GM23338 (cell line): Measurements from ENCODE around the gene ABHD12. TPM values are rescaled to one million over a fixed set of nuclear protein-coding genes. Genes with fewer than 3 reads are reported as not detected.
A peak's percentile ranks its signal among the peaks of the same experiment; 100 is the strongest.

Experiments used
- ATAC-seq: fragments of 200-7000 bp; cut with Tn5 transposase; 3 replicates; pipeline ENCODE4 v1.9.1; 2020
- DNase-seq: peaks from one replicate; pipeline ENCODE4 v3.0.0-alpha.2; 2015; ENCODE audit warnings: low spot score
- H2AFZ ChIP-seq: fragments of 200-600 bp; sonication (generic); 2 replicates; pipeline ENCODE4 v1.8.0; 2016; ENCODE audit warnings: antibody characterized with exemption, mild to moderate bottlenecking, moderate library complexity
- H3F3A ChIP-seq: fragments of 200-600 bp; sonication (generic); replicated peaks from 2 replicates; pipeline ENCODE4 v1.8.0; 2017; ENCODE audit warnings: antibody characterized with exemption, mixed run types, low read depth
- H3K27ac ChIP-seq: fragments of 200-600 bp; sonication (generic); 2 replicates; pipeline ENCODE4 v1.6.1; 2016; ENCODE audit warnings: low read depth
- H3K27me3 ChIP-seq: fragments of 200-600 bp; sonication (generic); 2 replicates; pipeline ENCODE4 v1.8.0; 2016; ENCODE audit warnings: mild to moderate bottlenecking, mixed run types, moderate library complexity; ENCODE audit not compliant: insufficient read depth
- H3K36me3 ChIP-seq: fragments of 200-600 bp; sonication (generic); 2 replicates; pipeline ENCODE4 v1.8.0; 2016; ENCODE audit warnings: mild to moderate bottlenecking; ENCODE audit not compliant: insufficient read depth
- H3K4me1 ChIP-seq: fragments of 200-600 bp; sonication (generic); 2 replicates; pipeline ENCODE4 v1.8.0; 2016; ENCODE audit warnings: mild to moderate bottlenecking, moderate library complexity; ENCODE audit not compliant: insufficient read depth
- H3K4me2 ChIP-seq: fragments of 200-600 bp; sonication (generic); 2 replicates; pipeline ENCODE4 v1.7.1; 2017; ENCODE audit warnings: mixed run types
- H3K4me3 ChIP-seq: fragments of 200-600 bp; sonication (generic); 2 replicates; pipeline ENCODE4 v1.6.1; 2016; ENCODE audit warnings: mixed run types
- H3K79me2 ChIP-seq: fragments of 200-600 bp; sonication (generic); replicated peaks from 2 replicates; pipeline ENCODE4 v1.8.0; 2017; ENCODE audit warnings: mild to moderate bottlenecking; ENCODE audit not compliant: insufficient read depth
- H3K9me2 ChIP-seq: fragments of 200-600 bp; sonication (generic); 2 replicates; pipeline ENCODE4 v1.8.0; 2017; ENCODE audit not compliant: insufficient read depth
- H4K20me1 ChIP-seq: fragments of 200-600 bp; sonication (generic); replicated peaks from 2 replicates; pipeline ENCODE4 v1.8.0; 2017; ENCODE audit warnings: mild to moderate bottlenecking; ENCODE audit not compliant: insufficient read depth
- H3K27ac Mint-ChIP-seq: 2 replicates; pipeline ENCODE4 v1.8.0; 2020; ENCODE audit warnings: inconsistent platforms, mild to moderate bottlenecking, moderate library complexity, mixed read lengths
- H3K27me3 Mint-ChIP-seq: 3 replicates; pipeline ENCODE4 v1.8.0; 2022; ENCODE audit warnings: low read depth, mild to moderate bottlenecking, moderate library complexity, mixed read lengths, inconsistent platforms; ENCODE audit not compliant: insufficient read depth, poor library complexity
- H3K36me3 Mint-ChIP-seq: 3 replicates; pipeline ENCODE4 v1.8.0; 2021; ENCODE audit warnings: low read depth, mild to moderate bottlenecking, inconsistent platforms, moderate library complexity, mixed read lengths
- H3K4me1 Mint-ChIP-seq: 3 replicates; pipeline ENCODE4 v1.8.0; 2020; ENCODE audit warnings: mild to moderate bottlenecking, inconsistent platforms, mixed read lengths
- H3K4me3 Mint-ChIP-seq: 3 replicates; pipeline ENCODE4 v1.8.0; 2021; ENCODE audit warnings: moderate library complexity, mild to moderate bottlenecking, inconsistent platforms, mixed read lengths
- H3K9me3 Mint-ChIP-seq: 3 replicates; pipeline ENCODE4 v1.8.0; 2020; ENCODE audit warnings: moderate library complexity, mild to moderate bottlenecking, inconsistent platforms, mixed read lengths
- CREB1 ChIP-seq: fragments of 250-450 bp; sonication (Bioruptor Pico); IDR thresholded peaks from 2 replicates; pipeline ENCODE4 v1.5.0; 2020; ENCODE audit warnings: low read depth, mild to moderate bottlenecking, moderate library complexity
- CTCF ChIP-seq, 2 experiments: fragments of 200-600 bp in 1 of 2; sonication (generic) in 1 of 2; conservative IDR thresholded peaks; 2 replicates each; pipeline versions ENCODE4 v1.5.1 to v1.6.1; 2016 to 2017; ENCODE audit warnings: antibody characterized with exemption in 2 of 2, low read depth in 2 of 2, mild to moderate bottlenecking in 2 of 2, moderate library complexity in 1 of 2
- EZH2 ChIP-seq: fragments of 200-600 bp; sonication (generic); IDR thresholded peaks from one replicate; pipeline ENCODE4 v1.8.0; 2017; ENCODE audit warnings: antibody characterized with exemption, mild to moderate bottlenecking, low read depth; ENCODE audit not compliant: unreplicated experiment
- EZH2phosphoT487 ChIP-seq: fragments of 200-600 bp; sonication (generic); IDR thresholded peaks from one replicate; pipeline ENCODE4 v1.8.1; 2018; ENCODE audit warnings: antibody characterized with exemption; ENCODE audit not compliant: unreplicated experiment
- JUNB ChIP-seq: IDR thresholded peaks from one replicate; pipeline ENCODE4 v1.6.1; 2016; ENCODE audit warnings: antibody characterized with exemption; ENCODE audit not compliant: unreplicated experiment
- NANOG ChIP-seq: IDR thresholded peaks from 2 replicates; pipeline ENCODE4 v1.6.1; 2016; ENCODE audit warnings: antibody characterized with exemption, borderline replicate concordance
- POLR2AphosphoS5 ChIP-seq: IDR thresholded peaks from 2 replicates; pipeline ENCODE4 v1.6.1; 2016; ENCODE audit warnings: antibody characterized with exemption, low read depth
- REST ChIP-seq: IDR thresholded peaks from one replicate; pipeline ENCODE4 v1.6.1; 2018; ENCODE audit warnings: antibody characterized with exemption; ENCODE audit not compliant: unreplicated experiment
- STAT1 ChIP-seq: IDR thresholded peaks from one replicate; pipeline ENCODE4 v1.6.1; 2016; ENCODE audit warnings: antibody characterized with exemption; ENCODE audit not compliant: unreplicated experiment
- ZNF114 ChIP-seq: fragments of 250-450 bp; sonication (Bioruptor Pico); IDR thresholded peaks from 2 replicates; pipeline ENCODE4 v1.5.0; 2020; ENCODE audit warnings: mild to moderate bottlenecking, moderate library complexity
- ZNF331 ChIP-seq: fragments of 250-450 bp; sonication (Bioruptor Pico); IDR thresholded peaks from 2 replicates; pipeline ENCODE4 v1.5.0; 2020; ENCODE audit warnings: low read depth, mild to moderate bottlenecking, moderate library complexity
- ZNF462 ChIP-seq: fragments of 250-450 bp; sonication (Bioruptor Pico); IDR thresholded peaks from 2 replicates; pipeline ENCODE4 v1.5.0; 2020; ENCODE audit warnings: mild to moderate bottlenecking, moderate library complexity
- polyA plus RNA-seq: library from polyadenylated mRNA; unstranded; fragments of >200 nt; fragmentation: Nextera tagmentation; extraction: Ambion mirVana; gene quantifications from 2 replicates; pipeline ENCODE4 v1.2.1, GENCODE V29; 2016
- total RNA-seq: library from RNA; depleted of rRNA; stranded (reverse); fragments of >200 nt; shearing (Covaris generic); gene quantifications from 2 replicates; pipeline ENCODE4 v1.2.3, GENCODE V29; 2014
- TF ChIP-seq, protein P1 (sequence below): IDR thresholded peaks from 2 replicates; pipeline ENCODE4 v1.6.1; 2016; ENCODE audit warnings: antibody characterized with exemption

Gene ABHD12
- total and polyA plus RNA-seq, 2 experiments from 2014 or later, result 40.2 to 57.8 TPM

DNA sequence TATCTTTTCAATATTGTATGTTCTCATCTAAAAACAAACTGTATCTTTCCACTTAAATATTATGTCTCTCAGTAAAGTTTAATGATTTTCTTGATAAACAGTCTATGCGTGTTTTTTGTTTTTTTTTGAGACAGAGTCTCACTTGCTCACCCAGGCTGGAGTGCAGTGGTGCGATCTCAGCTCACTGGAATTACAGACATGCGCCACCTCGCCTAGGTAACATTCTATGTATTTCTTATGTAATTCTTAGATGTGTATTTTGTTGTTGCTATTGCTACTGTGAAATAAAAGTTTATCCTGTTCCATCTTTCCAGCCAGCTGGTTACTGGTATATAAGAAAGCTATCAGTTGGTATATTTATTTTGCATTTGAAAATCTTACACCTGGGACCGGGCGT lies 29.4 kb downstream of the ABHD12 start:
- ATAC-seq (no peak), DNase-seq (no peak)
- H3K36me3 ChIP-seq, result no peaks in the 10 kb centered on the region
- no peak overlapping the region for H3K4me3 ChIP-seq
- no peaks in the 10 kb centered on the region for H3K27me3 ChIP-seq
- H3K27ac Mint-ChIP-seq, result peak overlapping the region; percentile 86; the same call in 1 of the 2 replicates
- peaks cover 50% of the 10 kb centered on the region for H3K4me1 ChIP-seq
- H3K9me2 ChIP-seq, result peaks cover 4% of the 10 kb centered on the region; the same call in 1 of the 2 replicates
- H3F3A ChIP-seq, result peaks cover 12% of the 10 kb centered on the region
- peaks cover 9% of the 10 kb centered on the region; the same call in 2 of the 3 replicates for H3K9me3 Mint-ChIP-seq
- H4K20me1 ChIP-seq, result peaks cover 7% of the 10 kb centered on the region; the same call in 1 of the 2 replicates
- peaks cover 6% of the 10 kb centered on the region for H3K27me3 Mint-ChIP-seq
- peaks cover 83% of the 10 kb centered on the region for H3K79me2 ChIP-seq
- TF ChIP-seq CREB1 (CRISPR knock-in tag) (no peak), ZNF114 (CRISPR knock-in tag) (no peak), REST (no peak), EZH2phosphoT487 (no peak), NANOG (no peak), CTCF (conservative IDR thresholded peaks at IDR 0.05; ENCODE audit: low read depth in 2 of 2) (no peak), ZNF462 (CRISPR knock-in tag) (no peak), JUNB (no peak), STAT1 (no peak), ZNF331 (CRISPR knock-in tag) (no peak), EZH2 (no peak), POLR2AphosphoS5 (no peak)
- TF ChIP-seq, protein P1, sequence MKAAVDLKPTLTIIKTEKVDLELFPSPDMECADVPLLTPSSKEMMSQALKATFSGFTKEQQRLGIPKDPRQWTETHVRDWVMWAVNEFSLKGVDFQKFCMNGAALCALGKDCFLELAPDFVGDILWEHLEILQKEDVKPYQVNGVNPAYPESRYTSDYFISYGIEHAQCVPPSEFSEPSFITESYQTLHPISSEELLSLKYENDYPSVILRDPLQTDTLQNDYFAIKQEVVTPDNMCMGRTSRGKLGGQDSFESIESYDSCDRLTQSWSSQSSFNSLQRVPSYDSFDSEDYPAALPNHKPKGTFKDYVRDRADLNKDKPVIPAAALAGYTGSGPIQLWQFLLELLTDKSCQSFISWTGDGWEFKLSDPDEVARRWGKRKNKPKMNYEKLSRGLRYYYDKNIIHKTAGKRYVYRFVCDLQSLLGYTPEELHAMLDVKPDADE, result no peak
- H2AFZ ChIP-seq, result no peak overlapping the region
- H3K4me2 ChIP-seq, result no peak overlapping the region
- no peak overlapping the region for H3K4me3 Mint-ChIP-seq
- H3K36me3 Mint-ChIP-seq, result peaks cover 15% of the 10 kb centered on the region; the same call in 2 of the 3 replicates
- 0 out of 2 replicates have a peak overlapping the region, but pooled peaks have one; percentile 5 for H3K27ac ChIP-seq
- H3K4me1 Mint-ChIP-seq, result peaks cover 46% of the 10 kb centered on the region
